K562 (cell line): ENCODE data around the gene USP16. TPM values are rescaled to one million over a fixed set of nuclear protein-coding genes. Genes with fewer than 3 reads are reported as not detected.

Experiments
- ATAC-seq: fragments of 200-7000 bp; cut with Tn5 transposase; 3 replicates; pipeline ENCODE4 v1.9.1; 2020; ENCODE audit warnings: moderate library complexity
- BruUV-seq: library from RNA; stranded (reverse); fragments of 400-500 nt; replicated peaks from 2 replicates; lab custom pipeline; 2021; lab: Mats Ljungman, UMichigan
- CTCF ChIA-PET: fragments of 300-600 bp; formaldehyde crosslinking; extraction: SDS; loops from one replicate; lab custom pipeline; 2021; ENCODE audit warnings: low intra/inter-chr PET ratio; lab: Yijun Ruan, JAX
- POLR2A ChIA-PET: fragments of 300-600, 350-650 bp; sonication (Branson Sonifier 250); formaldehyde crosslinking; extraction: SDS; loops from one replicate; lab custom pipeline; 2021; ENCODE audit warnings: antibody characterized with exemption, inconsistent platforms; lab: Yijun Ruan, JAX
- DNase-seq, 4 experiments: peaks; one replicate each; pipeline versions ENCODE4 v3.0.0 to v3.0.0-alpha.2; 2011 to 2018; ENCODE audit warnings: low spot score in 3 of 4, mixed read lengths in 3 of 4; ENCODE audit errors: extremely low read depth in 1 of 4
- FAIRE-seq: peaks from 2 replicates; lab custom pipeline; 2011; peaks lifted over from hg19 to GRCh38; lab: Jason Lieb, UNC
- H2AFZ ChIP-seq: 2 replicates; pipeline ENCODE4 v1.6.0; 2011; ENCODE audit warnings: low read depth, low read length, control low read depth, inconsistent platforms
- H3K27ac ChIP-seq: fragments of 200-600 bp; 3 replicates; pipeline ENCODE4 v1.8.0; 2011; ENCODE audit warnings: low read depth, mild to moderate bottlenecking, control low read depth, inconsistent platforms, low read length, moderate library complexity, mixed read lengths; ENCODE audit errors: extremely low read depth
- H3K27me3 ChIP-seq, 2 experiments: fragments of 300-600 bp in 1 of 2; 2 replicates in 1 of 2; 3 replicates in 1 of 2; pipeline versions ENCODE4 v1.6.0 to v1.8.0; 2011; ENCODE audit warnings: inconsistent platforms in 2 of 2, low read length in 2 of 2, mild to moderate bottlenecking in 1 of 2, mixed read lengths in 1 of 2, moderate library complexity in 1 of 2; ENCODE audit not compliant: control insufficient read depth in 2 of 2, insufficient read depth in 2 of 2
- H3K36me3 ChIP-seq: fragments of 300-600 bp; 3 replicates; pipeline ENCODE4 v1.8.0; 2011; ENCODE audit warnings: mild to moderate bottlenecking, low read length, inconsistent platforms; ENCODE audit not compliant: control insufficient read depth, insufficient read depth
- H3K4me1 ChIP-seq, 2 experiments: fragments of 200-600 bp in 1 of 2; replicated peaks in 1 of 2; 2 replicates in 1 of 2; 3 replicates in 1 of 2; pipeline versions ENCODE4 v1.5.1 to v1.8.0; 2011; ENCODE audit warnings: inconsistent platforms in 2 of 2, low read length in 2 of 2, mild to moderate bottlenecking in 1 of 2, mixed read lengths in 1 of 2, moderate library complexity in 1 of 2; ENCODE audit not compliant: control insufficient read depth in 2 of 2, insufficient read depth in 2 of 2
- H3K4me2 ChIP-seq: 2 replicates; pipeline ENCODE4 v1.6.1; 2011; ENCODE audit warnings: low read length, control low read depth, inconsistent platforms, mixed read lengths; ENCODE audit not compliant: insufficient read depth
- H3K4me3 ChIP-seq: fragments of 200-600 bp; sonication (generic), shearing (Covaris generic); 2 replicates; pipeline ENCODE4 v1.5.1; 2016; ENCODE audit warnings: control low read depth, inconsistent platforms
- H3K79me2 ChIP-seq: fragments of 200-600 bp; 3 replicates; pipeline ENCODE4 v1.8.0; 2011; ENCODE audit warnings: low read length, inconsistent platforms; ENCODE audit not compliant: control insufficient read depth, insufficient read depth
- H3K9ac ChIP-seq, 2 experiments: 2 replicates each; pipeline versions ENCODE4 v1.6.0 to v1.6.1; 2011; ENCODE audit warnings: low read depth in 2 of 2, low read length in 2 of 2, control low read depth in 1 of 2, inconsistent platforms in 1 of 2, mild to moderate bottlenecking in 1 of 2, mixed read lengths in 1 of 2; ENCODE audit not compliant: insufficient read depth in 1 of 2
- H3K9me1 ChIP-seq: one replicate; pipeline ENCODE4 v1.6.0; 2011; ENCODE audit warnings: inconsistent platforms, mild to moderate bottlenecking, low read length, moderate library complexity; ENCODE audit not compliant: control insufficient read depth, insufficient read depth
- H3K9me3 ChIP-seq: replicated peaks from 2 replicates; pipeline ENCODE4 v1.5.1; 2011; ENCODE audit warnings: low read depth, low read length, inconsistent platforms; ENCODE audit not compliant: control insufficient read depth, insufficient read depth
- H4K20me1 ChIP-seq: replicated peaks from 2 replicates; pipeline ENCODE4 v1.6.1; 2011; ENCODE audit warnings: low read length, inconsistent platforms, mixed read lengths; ENCODE audit not compliant: control insufficient read depth, insufficient read depth
- CHD2 ChIP-seq: IDR thresholded peaks from 2 replicates; pipeline ENCODE4 v1.6.1; 2011; ENCODE audit warnings: low read depth, low read length
- CHD4 ChIP-seq: fragments of 200-600 bp; sonication (generic); IDR thresholded peaks from 3 replicates; pipeline ENCODE4 v1.6.1; 2012; ENCODE audit warnings: low read depth, mild to moderate bottlenecking, mixed read lengths, low read length, inconsistent platforms; ENCODE audit not compliant: insufficient read depth, insufficient replicate concordance, poor library complexity, severe bottlenecking
- FOXK2 ChIP-seq, 2 experiments: fragments of 450-650 bp; IDR thresholded peaks in 1 of 2; conservative IDR thresholded peaks in 1 of 2; 2 replicates each; pipeline ENCODE4 v1.6.1; 2016; ENCODE audit warnings: low read depth in 2 of 2, mild to moderate bottlenecking in 1 of 2
- PURB ChIP-seq: sonication (generic); formaldehyde crosslinking; IDR thresholded peaks from 2 replicates; pipeline ENCODE4 v1.9.0; 2021; ENCODE audit warnings: low read depth, mild to moderate bottlenecking, missing genetic modification reagents
- SMC3 ChIP-seq: conservative IDR thresholded peaks from 2 replicates; pipeline ENCODE4 v1.6.1; 2011; ENCODE audit warnings: low read depth, low read length, improper control_type of control experiment; ENCODE audit not compliant: insufficient read depth
- TARDBP ChIP-seq: fragments of 450-650 bp; IDR thresholded peaks from 2 replicates; pipeline ENCODE4 v1.6.1; 2016
- WGBS: fragments of 100-300 bp; shearing (Covaris generic); methylation state at CpG from one replicate; pipeline ENCODE4 v1.1.6; 2016; ENCODE audit warnings: low coverage, mixed read lengths; ENCODE audit not compliant: insufficient coverage; ENCODE audit errors: missing lambda C conversion rate; 5-methylcytosine and 5-hydroxymethylcytosine counted together
- in situ Hi-C: fragments of 300-500 bp; cut with MboI; formaldehyde crosslinking; loops from 4 replicates; pipeline ENCODE4 v1.15.0; 2018; ENCODE audit warnings: inconsistent platforms, mixed read lengths
- intact Hi-C: fragments of 100-400 bp; cut with micrococcal nuclease; formaldehyde crosslinking; loops from 2 replicates; pipeline ENCODE4 v1.14.2; 2022
- polyA plus RNA-seq, 8 experiments: library from polyadenylated mRNA; depleted of rRNA in 4 of 8; stranded (reverse) in 5 of 8; unstranded in 3 of 8; fragments of >200 nt; fragmentation: Nextera tagmentation in 2 of 8; fragmentation: Illumina TruSeq in 1 of 8; extraction: Ambion mirVana in 2 of 8; extraction: Trizol in 1 of 8; gene quantifications; 2 replicates each; pipeline versions ENCODE4 v1.2.1 to v1.2.3, GENCODE V29; 2011 to 2014; ENCODE audit warnings: inconsistent platforms in 1 of 8, missing spikeins in 1 of 8
- total RNA-seq, 7 experiments: library from RNA; depleted of rRNA in 6 of 7; stranded (reverse); fragments of >200 nt in 6 of 7; fragmentation: Illumina TruSeq in 2 of 7; extraction: Trizol in 2 of 7; gene quantifications; 2 replicates each; pipeline versions ENCODE4 v1.2.1 to v1.2.3, GENCODE V29; 2011 to 2021; ENCODE audit warnings: low replicate concordance in 1 of 7
- TF ChIP-seq, protein P1 (sequence below), 2 experiments: fragments of 450-650 bp in 1 of 2; IDR thresholded peaks; 2 replicates each; pipeline ENCODE4 v1.6.1; 2011 to 2017; ENCODE audit warnings: low read depth in 2 of 2, antibody characterized with exemption in 1 of 2, borderline replicate concordance in 1 of 2, low read length in 1 of 2, mild to moderate bottlenecking in 1 of 2, mixed read lengths in 1 of 2; ENCODE audit not compliant: control insufficient read depth in 1 of 2
- TF ChIP-seq, protein P2 (sequence below): fragments of 250-450 bp; sonication (Bioruptor Pico); IDR thresholded peaks from 2 replicates; pipeline ENCODE4 v1.4.0; 2020
- TF ChIP-seq, protein P3 (sequence below): IDR thresholded peaks from 2 replicates; pipeline ENCODE4 v1.6.1; 2014; ENCODE audit warnings: antibody characterized with exemption
- TF ChIP-seq, protein P4 (sequence below): fragments of 450-650 bp; formaldehyde crosslinking; IDR thresholded peaks from 2 replicates; pipeline ENCODE4 v1.4.0; 2022; ENCODE audit warnings: missing genetic modification characterization

USP16 gene
- total and polyA plus RNA-seq, 9 of the 15 experiments (the other 6 are each of a cell fraction or from before 2014, with no cell fraction given) = 38.4 to 90.9 (median 62.8) TPM

DNA sequence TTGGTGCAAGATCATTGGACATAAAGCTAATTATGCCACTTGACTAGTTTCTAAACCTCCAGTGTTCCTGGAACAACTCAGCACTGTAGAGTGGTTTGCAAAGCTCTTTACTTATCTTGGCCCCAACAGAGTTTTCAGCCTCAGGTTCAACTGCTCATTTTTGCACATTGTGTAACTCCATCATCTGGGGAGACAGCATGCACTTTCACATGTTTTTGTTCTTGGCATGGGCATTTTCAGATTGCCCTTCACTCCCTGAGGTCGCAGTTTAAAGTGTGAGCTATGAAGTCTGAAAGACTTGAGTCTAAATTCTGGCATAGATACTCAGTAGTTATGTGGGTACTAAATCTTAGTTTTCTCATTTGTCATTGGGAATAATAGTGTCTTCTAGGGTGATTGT is 5.1 kb downstream of the USP16 start:
- no peak for FAIRE-seq
- no peak for ATAC-seq
- no peaks in the 10 kb centered on the region for H3K9me3 ChIP-seq
- H3K27ac ChIP-seq = no peak overlapping the region
- H3K9ac ChIP-seq = no peak overlapping the region
- in situ Hi-C loops = no loop called here
- H3K4me3 ChIP-seq = no peak overlapping the region
- peaks cover 3 to 8% of the 10 kb centered on the region in 2 experiments; a peak in 1 of 5 replicates for H3K4me1 ChIP-seq
- DNase-seq = no peak
- H3K79me2 ChIP-seq = peaks cover 46% of the 10 kb centered on the region
- H3K9me1 ChIP-seq = no peaks in the 10 kb centered on the region
- POLR2A ChIA-PET = interaction anchor here (1.0 to 7.6 kb wide), 5 partner anchors 10 to 43 kb away, joined by 3 to 56 read pairs (median 5); no protein-coding TSS in a partner anchor
- CTCF ChIA-PET = no interaction called here
- peaks cover 65% of the 10 kb centered on the region for H3K36me3 ChIP-seq
- H4K20me1 ChIP-seq = no peaks in the 10 kb centered on the region
- no TSS peak for BruUV-seq
- intact Hi-C loops = no loop called here
- no peak overlapping the region for H2AFZ ChIP-seq
- H3K27me3 ChIP-seq = no peaks in the 10 kb centered on the region
- WGBS = 88% methylated on average over 1 of the region's 1 CpG
- no peak overlapping the region for H3K4me2 ChIP-seq
- TF ChIP-seq, protein P1, sequence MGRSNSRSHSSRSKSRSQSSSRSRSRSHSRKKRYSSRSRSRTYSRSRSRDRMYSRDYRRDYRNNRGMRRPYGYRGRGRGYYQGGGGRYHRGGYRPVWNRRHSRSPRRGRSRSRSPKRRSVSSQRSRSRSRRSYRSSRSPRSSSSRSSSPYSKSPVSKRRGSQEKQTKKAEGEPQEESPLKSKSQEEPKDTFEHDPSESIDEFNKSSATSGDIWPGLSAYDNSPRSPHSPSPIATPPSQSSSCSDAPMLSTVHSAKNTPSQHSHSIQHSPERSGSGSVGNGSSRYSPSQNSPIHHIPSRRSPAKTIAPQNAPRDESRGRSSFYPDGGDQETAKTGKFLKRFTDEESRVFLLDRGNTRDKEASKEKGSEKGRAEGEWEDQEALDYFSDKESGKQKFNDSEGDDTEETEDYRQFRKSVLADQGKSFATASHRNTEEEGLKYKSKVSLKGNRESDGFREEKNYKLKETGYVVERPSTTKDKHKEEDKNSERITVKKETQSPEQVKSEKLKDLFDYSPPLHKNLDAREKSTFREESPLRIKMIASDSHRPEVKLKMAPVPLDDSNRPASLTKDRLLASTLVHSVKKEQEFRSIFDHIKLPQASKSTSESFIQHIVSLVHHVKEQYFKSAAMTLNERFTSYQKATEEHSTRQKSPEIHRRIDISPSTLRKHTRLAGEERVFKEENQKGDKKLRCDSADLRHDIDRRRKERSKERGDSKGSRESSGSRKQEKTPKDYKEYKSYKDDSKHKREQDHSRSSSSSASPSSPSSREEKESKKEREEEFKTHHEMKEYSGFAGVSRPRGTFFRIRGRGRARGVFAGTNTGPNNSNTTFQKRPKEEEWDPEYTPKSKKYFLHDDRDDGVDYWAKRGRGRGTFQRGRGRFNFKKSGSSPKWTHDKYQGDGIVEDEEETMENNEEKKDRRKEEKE (IDR thresholded peaks at IDR 0.05; ENCODE audit: borderline replicate concordance in 1 of 2, control insufficient read depth in 1 of 2, low read depth in 2 of 2, low read length in 1 of 2) = no peak
- TF ChIP-seq TARDBP = no peak
- TF ChIP-seq, protein P2, sequence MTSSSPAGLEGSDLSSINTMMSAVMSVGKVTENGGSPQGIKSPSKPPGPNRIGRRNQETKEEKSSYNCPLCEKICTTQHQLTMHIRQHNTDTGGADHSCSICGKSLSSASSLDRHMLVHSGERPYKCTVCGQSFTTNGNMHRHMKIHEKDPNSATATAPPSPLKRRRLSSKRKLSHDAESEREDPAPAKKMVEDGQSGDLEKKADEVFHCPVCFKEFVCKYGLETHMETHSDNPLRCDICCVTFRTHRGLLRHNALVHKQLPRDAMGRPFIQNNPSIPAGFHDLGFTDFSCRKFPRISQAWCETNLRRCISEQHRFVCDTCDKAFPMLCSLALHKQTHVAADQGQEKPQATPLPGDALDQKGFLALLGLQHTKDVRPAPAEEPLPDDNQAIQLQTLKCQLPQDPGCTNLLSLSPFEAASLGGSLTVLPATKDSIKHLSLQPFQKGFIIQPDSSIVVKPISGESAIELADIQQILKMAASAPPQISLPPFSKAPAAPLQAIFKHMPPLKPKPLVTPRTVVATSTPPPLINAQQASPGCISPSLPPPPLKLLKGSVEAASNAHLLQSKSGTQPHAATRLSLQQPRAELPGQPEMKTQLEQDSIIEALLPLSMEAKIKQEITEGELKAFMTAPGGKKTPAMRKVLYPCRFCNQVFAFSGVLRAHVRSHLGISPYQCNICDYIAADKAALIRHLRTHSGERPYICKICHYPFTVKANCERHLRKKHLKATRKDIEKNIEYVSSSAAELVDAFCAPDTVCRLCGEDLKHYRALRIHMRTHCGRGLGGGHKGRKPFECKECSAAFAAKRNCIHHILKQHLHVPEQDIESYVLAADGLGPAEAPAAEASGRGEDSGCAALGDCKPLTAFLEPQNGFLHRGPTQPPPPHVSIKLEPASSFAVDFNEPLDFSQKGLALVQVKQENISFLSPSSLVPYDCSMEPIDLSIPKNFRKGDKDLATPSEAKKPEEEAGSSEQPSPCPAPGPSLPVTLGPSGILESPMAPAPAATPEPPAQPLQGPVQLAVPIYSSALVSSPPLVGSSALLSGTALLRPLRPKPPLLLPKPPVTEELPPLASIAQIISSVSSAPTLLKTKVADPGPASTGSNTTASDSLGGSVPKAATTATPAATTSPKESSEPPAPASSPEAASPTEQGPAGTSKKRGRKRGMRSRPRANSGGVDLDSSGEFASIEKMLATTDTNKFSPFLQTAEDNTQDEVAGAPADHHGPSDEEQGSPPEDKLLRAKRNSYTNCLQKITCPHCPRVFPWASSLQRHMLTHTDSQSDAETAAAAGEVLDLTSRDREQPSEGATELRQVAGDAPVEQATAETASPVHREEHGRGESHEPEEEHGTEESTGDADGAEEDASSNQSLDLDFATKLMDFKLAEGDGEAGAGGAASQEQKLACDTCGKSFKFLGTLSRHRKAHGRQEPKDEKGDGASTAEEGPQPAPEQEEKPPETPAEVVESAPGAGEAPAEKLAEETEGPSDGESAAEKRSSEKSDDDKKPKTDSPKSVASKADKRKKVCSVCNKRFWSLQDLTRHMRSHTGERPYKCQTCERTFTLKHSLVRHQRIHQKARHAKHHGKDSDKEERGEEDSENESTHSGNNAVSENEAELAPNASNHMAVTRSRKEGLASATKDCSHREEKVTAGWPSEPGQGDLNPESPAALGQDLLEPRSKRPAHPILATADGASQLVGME (CRISPR knock-in tag) = no peak
- TF ChIP-seq, protein P3, sequence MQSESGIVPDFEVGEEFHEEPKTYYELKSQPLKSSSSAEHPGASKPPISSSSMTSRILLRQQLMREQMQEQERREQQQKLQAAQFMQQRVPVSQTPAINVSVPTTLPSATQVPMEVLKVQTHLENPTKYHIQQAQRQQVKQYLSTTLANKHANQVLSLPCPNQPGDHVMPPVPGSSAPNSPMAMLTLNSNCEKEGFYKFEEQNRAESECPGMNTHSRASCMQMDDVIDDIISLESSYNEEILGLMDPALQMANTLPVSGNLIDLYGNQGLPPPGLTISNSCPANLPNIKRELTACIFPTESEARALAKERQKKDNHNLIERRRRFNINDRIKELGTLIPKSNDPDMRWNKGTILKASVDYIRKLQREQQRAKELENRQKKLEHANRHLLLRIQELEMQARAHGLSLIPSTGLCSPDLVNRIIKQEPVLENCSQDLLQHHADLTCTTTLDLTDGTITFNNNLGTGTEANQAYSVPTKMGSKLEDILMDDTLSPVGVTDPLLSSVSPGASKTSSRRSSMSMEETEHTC = no peak
- no peak for TF ChIP-seq FOXK2 (conservative IDR thresholded peaks at IDR 0.05 in 1 of 2, IDR thresholded peaks at IDR 0.05 in 1 of 2; ENCODE audit: low read depth in 2 of 2)
- TF ChIP-seq CHD4 = no peak
- no peak for TF ChIP-seq PURB
- TF ChIP-seq, protein P4, sequence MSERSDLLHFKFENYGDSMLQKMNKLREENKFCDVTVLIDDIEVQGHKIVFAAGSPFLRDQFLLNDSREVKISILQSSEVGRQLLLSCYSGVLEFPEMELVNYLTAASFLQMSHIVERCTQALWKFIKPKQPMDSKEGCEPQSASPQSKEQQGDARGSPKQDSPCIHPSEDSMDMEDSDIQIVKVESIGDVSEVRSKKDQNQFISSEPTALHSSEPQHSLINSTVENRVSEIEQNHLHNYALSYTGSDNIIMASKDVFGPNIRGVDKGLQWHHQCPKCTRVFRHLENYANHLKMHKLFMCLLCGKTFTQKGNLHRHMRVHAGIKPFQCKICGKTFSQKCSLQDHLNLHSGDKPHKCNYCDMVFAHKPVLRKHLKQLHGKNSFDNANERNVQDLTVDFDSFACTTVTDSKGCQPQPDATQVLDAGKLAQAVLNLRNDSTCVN = no peak
- TF ChIP-seq SMC3 = no peak
- TF ChIP-seq CHD2 = no peak
